PFSK-1 (cell line): Measurements from ENCODE around the gene TANGO6.

Experiments used
- POLR2AphosphoS5 ChIP-seq: IDR thresholded peaks from 2 replicates; pipeline ENCODE4 v1.6.1; 2012; ENCODE audit warnings: low read depth, mild to moderate bottlenecking, control low read depth, low read length, moderate library complexity
- SIN3A ChIP-seq: IDR thresholded peaks from 2 replicates; pipeline ENCODE4 v1.6.1; 2012; ENCODE audit warnings: mild to moderate bottlenecking, low read length, moderate library complexity, borderline replicate concordance; ENCODE audit not compliant: insufficient read depth

GRCh38 chr16:69078073-69078472 lies 234.7 kb downstream of the TANGO6 start:
- TF ChIP-seq POLR2AphosphoS5 (no peak), SIN3A (no peak)
